Measurements from ENCODE around the gene SNAPC3. TPM values are rescaled to one million over a fixed set of nuclear protein-coding genes. Genes with fewer than 3 reads are reported as not detected.

Gene SNAPC3
- 32.6 TPM for polyA plus RNA-seq (2013, experiment 1 of 2)
- polyA plus RNA-seq (2013, experiment 2 of 2), result 32.9 TPM

- Histone ChIP-seq H2AK5ac (ENCODE audit: low read length, severe bottlenecking) (peak within 1 kb of the TSS; percentile 27), H3K9me3 (ENCODE audit: control insufficient read depth, low read length) (no peaks in the 10 kb centered on the region), H3K9ac (ENCODE audit: low read length) (peak within 1 kb of the TSS; percentile 94), H3K4me1 (ENCODE audit: control insufficient read depth, insufficient read depth, low read depth, low read length) (peaks cover 7% of the 10 kb centered on the region), H3K14ac (ENCODE audit: low read length in 2 of 2) (peak within 1 kb of the TSS in 1 of 2 experiments; percentile 94), H4K8ac (ENCODE audit: low read length) (peak within 1 kb of the TSS; percentile 62), H3K79me1 (replicated peaks; ENCODE audit: low read length, poor library complexity, severe bottlenecking) (peaks cover 2% of the 10 kb centered on the region), H3K27me3 (ENCODE audit: control insufficient read depth in 1 of 2, insufficient read depth in 1 of 2, low read length in 2 of 2) (no peaks in the 10 kb centered on the region), H2BK120ac (ENCODE audit: low read depth, low read length) (peak within 1 kb of the TSS; percentile 64), H3K4me3 (ENCODE audit: insufficient read depth in 1 of 2, low read depth in 1 of 2, low read length in 2 of 2) (peak within 1 kb of the TSS; percentile 88 to 93), H4K91ac (ENCODE audit: low read length) (peak within 1 kb of the TSS; percentile 52), H2AFZ (ENCODE audit: low read depth, low read length) (peak within 1 kb of the TSS; percentile 47), H3K27ac (ENCODE audit: low read length, poor library complexity, severe bottlenecking) (peak within 1 kb of the TSS; percentile 52), H3K36me3 (ENCODE audit: control insufficient read depth in 1 of 2, insufficient read depth in 2 of 2, low read depth in 1 of 2, low read length in 2 of 2) (peaks cover 12 to 29% of the 10 kb centered on the region in 2 experiments), H3K4me2 (ENCODE audit: low read length, poor library complexity, severe bottlenecking) (peak within 1 kb of the TSS; percentile 49), H3K23ac (ENCODE audit: low read length in 2 of 2) (no peak within 1 kb of the TSS), H2BK5ac (ENCODE audit: low read depth, low read length, poor library complexity, severe bottlenecking) (no peak within 1 kb of the TSS), H3K18ac (ENCODE audit: low read depth in 1 of 2, low read length in 2 of 2) (peak within 1 kb of the TSS; percentile 47 to 85), H2BK15ac (ENCODE audit: low read depth, poor library complexity, severe bottlenecking) (peak within 1 kb of the TSS; percentile 97), H2BK12ac (ENCODE audit: low read length in 2 of 2) (no peak within 1 kb of the TSS), H3K4ac (ENCODE audit: low read depth in 1 of 2, low read length in 2 of 2) (peak within 1 kb of the TSS; percentile 38 to 76)
- WGBS, result under 1% methylated on average over 69 of the region's 70 CpGs
- peak; percentile 95 for DNase-seq
These were observed at the start of gene SNAPC3 for GRCh38 chr9:15422372-15423230. Gene SNAPC3 (plus strand): TSS chr9:15422876. CDS start chr9:15422880, 4 bp downstream.

- Histone ChIP-seq H3K4ac (ENCODE audit: low read depth in 1 of 2, low read length in 2 of 2) (peak overlapping the region in 1 of 2 experiments; percentile 64), H3K79me1 (replicated peaks; ENCODE audit: low read length, poor library complexity, severe bottlenecking) (no peaks in the 10 kb centered on the region), H2AFZ (ENCODE audit: low read depth, low read length) (no peak overlapping the region), H2AK5ac (ENCODE audit: low read length, severe bottlenecking) (no peak overlapping the region), H3K9me3 (ENCODE audit: control insufficient read depth, low read length) (no peaks in the 10 kb centered on the region), H2BK12ac (ENCODE audit: low read length in 2 of 2) (peak overlapping the region; percentile 66 to 83), H3K27me3 (ENCODE audit: control insufficient read depth in 1 of 2, insufficient read depth in 1 of 2, low read length in 2 of 2) (no peaks in the 10 kb centered on the region), H2BK120ac (ENCODE audit: low read depth, low read length) (peak overlapping the region; percentile 85), H3K4me1 (ENCODE audit: control insufficient read depth, insufficient read depth, low read depth, low read length) (no peaks in the 10 kb centered on the region), H2BK5ac (ENCODE audit: low read depth, low read length, poor library complexity, severe bottlenecking) (no peak overlapping the region), H3K36me3 (ENCODE audit: control insufficient read depth in 1 of 2, insufficient read depth in 2 of 2, low read depth in 1 of 2, low read length in 2 of 2) (no peaks in the 10 kb centered on the region), H3K18ac (ENCODE audit: low read depth in 1 of 2, low read length in 2 of 2) (peak overlapping the region; percentile 80 to 89), H3K27ac (ENCODE audit: low read length, poor library complexity, severe bottlenecking) (no peak overlapping the region), H3K4me2 (ENCODE audit: low read length, poor library complexity, severe bottlenecking) (no peak overlapping the region), H2BK15ac (ENCODE audit: low read depth, poor library complexity, severe bottlenecking) (no peak overlapping the region), H4K91ac (ENCODE audit: low read length) (peak overlapping the region; percentile 90), H3K4me3 (ENCODE audit: insufficient read depth in 1 of 2, low read depth in 1 of 2, low read length in 2 of 2) (no peak overlapping the region), H3K14ac (ENCODE audit: low read length in 2 of 2) (no peak overlapping the region), H3K9ac (ENCODE audit: low read length) (no peak overlapping the region), H3K23ac (ENCODE audit: low read length in 2 of 2) (no peak overlapping the region), H4K8ac (ENCODE audit: low read length) (peak overlapping the region; percentile 77)
- peak; percentile 49 for DNase-seq
- 53% methylated on average over 1 of the region's 2 CpGs for WGBS
These were observed 48.8 kb upstream of the SNAPC3 start for GRCh38 chr9:15373881-15374280.

- no peak for DNase-seq
- peak overlapping the region; percentile 89 to 91 for H3K18ac ChIP-seq (ENCODE audit: low read depth in 1 of 2, low read length in 2 of 2)
- H2BK12ac ChIP-seq (ENCODE audit: low read length in 2 of 2), result peak overlapping the region; percentile 86 to 95
- H2AK5ac ChIP-seq (ENCODE audit: low read length, severe bottlenecking), result no peak overlapping the region
- peak overlapping the region; percentile 59 to 60 for H3K4ac ChIP-seq (ENCODE audit: low read depth in 1 of 2, low read length in 2 of 2)
- H2AFZ ChIP-seq (ENCODE audit: low read depth, low read length), result no peak overlapping the region
- H2BK120ac ChIP-seq (ENCODE audit: low read depth, low read length), result peak overlapping the region; percentile 80
- H3K14ac ChIP-seq (ENCODE audit: low read length in 2 of 2), result peak overlapping the region in 1 of 2 experiments; percentile 70
- 97% methylated on average over 4 of the region's 4 CpGs for WGBS
- H2BK15ac ChIP-seq (ENCODE audit: low read depth, poor library complexity, severe bottlenecking), result peak overlapping the region; percentile 39
- H2BK5ac ChIP-seq (ENCODE audit: low read depth, low read length, poor library complexity, severe bottlenecking), result no peak overlapping the region
- H3K36me3 ChIP-seq (ENCODE audit: control insufficient read depth in 1 of 2, insufficient read depth in 2 of 2, low read depth in 1 of 2, low read length in 2 of 2), result no peaks in the 10 kb centered on the region
- no peaks in the 10 kb centered on the region for H3K9me3 ChIP-seq (ENCODE audit: control insufficient read depth, low read length)
- no peaks in the 10 kb centered on the region for H3K27me3 ChIP-seq (ENCODE audit: control insufficient read depth in 1 of 2, insufficient read depth in 1 of 2, low read length in 2 of 2)
- H3K23ac ChIP-seq (ENCODE audit: low read length in 2 of 2), result no peak overlapping the region
- H3K4me3 ChIP-seq (ENCODE audit: insufficient read depth in 1 of 2, low read depth in 1 of 2, low read length in 2 of 2), result no peak overlapping the region
- H4K91ac ChIP-seq (ENCODE audit: low read length), result peak overlapping the region; percentile 96
- no peaks in the 10 kb centered on the region for H3K4me1 ChIP-seq (ENCODE audit: control insufficient read depth, insufficient read depth, low read depth, low read length)
- peak overlapping the region; percentile 58 for H4K8ac ChIP-seq (ENCODE audit: low read length)
- no peaks in the 10 kb centered on the region for H3K79me1 ChIP-seq (replicated peaks; ENCODE audit: low read length, poor library complexity, severe bottlenecking)
- H3K4me2 ChIP-seq (ENCODE audit: low read length, poor library complexity, severe bottlenecking), result no peak overlapping the region
- H3K9ac ChIP-seq (ENCODE audit: low read length), result no peak overlapping the region
- H3K27ac ChIP-seq (ENCODE audit: low read length, poor library complexity, severe bottlenecking), result no peak overlapping the region
These were observed 48.4 kb upstream of the SNAPC3 start for GRCh38 chr9:15374310-15374709.

GRCh38 chr9:15374825-15375224 is 47.9 kb upstream of the SNAPC3 start:
- no peak overlapping the region for H3K23ac ChIP-seq (ENCODE audit: low read length in 2 of 2)

More at GRCh38 chr9:15374825-15375224, 47.9 kb upstream of the SNAPC3 start:
- no peak for DNase-seq
- H3K14ac ChIP-seq (ENCODE audit: low read length in 2 of 2), result peak overlapping the region in 1 of 2 experiments; percentile 70
- H3K18ac ChIP-seq (ENCODE audit: low read depth in 1 of 2, low read length in 2 of 2), result peak overlapping the region; percentile 89 to 91
- peak overlapping the region; percentile 86 to 95 for H2BK12ac ChIP-seq (ENCODE audit: low read length in 2 of 2)
- no peaks in the 10 kb centered on the region for H3K4me1 ChIP-seq (ENCODE audit: control insufficient read depth, insufficient read depth, low read depth, low read length)
- no peak overlapping the region for H3K27ac ChIP-seq (ENCODE audit: low read length, poor library complexity, severe bottlenecking)
- peak overlapping the region; percentile 39 for H2BK15ac ChIP-seq (ENCODE audit: low read depth, poor library complexity, severe bottlenecking)
- H3K9ac ChIP-seq (ENCODE audit: low read length), result no peak overlapping the region
- 95% methylated on average over 3 of the region's 3 CpGs for WGBS
- no peak overlapping the region for H2BK5ac ChIP-seq (ENCODE audit: low read depth, low read length, poor library complexity, severe bottlenecking)
- H2AK5ac ChIP-seq (ENCODE audit: low read length, severe bottlenecking), result no peak overlapping the region
- no peaks in the 10 kb centered on the region for H3K27me3 ChIP-seq (ENCODE audit: control insufficient read depth in 1 of 2, insufficient read depth in 1 of 2, low read length in 2 of 2)
- H3K4ac ChIP-seq (ENCODE audit: low read depth in 1 of 2, low read length in 2 of 2), result peak overlapping the region; percentile 59 to 60
- peak overlapping the region; percentile 96 for H4K91ac ChIP-seq (ENCODE audit: low read length)
- peak overlapping the region; percentile 58 for H4K8ac ChIP-seq (ENCODE audit: low read length)
- H2AFZ ChIP-seq (ENCODE audit: low read depth, low read length), result no peak overlapping the region
- H3K4me2 ChIP-seq (ENCODE audit: low read length, poor library complexity, severe bottlenecking), result no peak overlapping the region
- H3K4me3 ChIP-seq (ENCODE audit: insufficient read depth in 1 of 2, low read depth in 1 of 2, low read length in 2 of 2), result no peak overlapping the region
- H3K9me3 ChIP-seq (ENCODE audit: control insufficient read depth, low read length), result no peaks in the 10 kb centered on the region
- peak overlapping the region; percentile 80 for H2BK120ac ChIP-seq (ENCODE audit: low read depth, low read length)
- H3K36me3 ChIP-seq (ENCODE audit: control insufficient read depth in 1 of 2, insufficient read depth in 2 of 2, low read depth in 1 of 2, low read length in 2 of 2), result no peaks in the 10 kb centered on the region
- no peaks in the 10 kb centered on the region for H3K79me1 ChIP-seq (replicated peaks; ENCODE audit: low read length, poor library complexity, severe bottlenecking)

All from mesenchymal stem cell (in vitro differentiated cells and primary cell).